ENCODE results near the gene DHRS7C.

GRCh38 chr17:9792181-9792840 lies 919 bp upstream of the DHRS7C start:
- TF ChIP-seq POLR2AphosphoS5 (IDR thresholded peaks at IDR 0.05; ENCODE audit: insufficient read depth, low read depth, low read length) = no peak
- no peak for TF ChIP-seq CTCF (IDR thresholded peaks at IDR 0.05; ENCODE audit: extremely low read depth in 1 of 2, insufficient read depth in 1 of 2, low read depth in 1 of 2, low read length in 2 of 2)

All from endothelial cell of umbilical vein (primary cell).